NB4 (cell line): Measurements from ENCODE around the gene LIN7A.

Experiments used
- CTCF ChIP-seq: IDR thresholded peaks from one replicate; pipeline ENCODE4 v1.5.1; 2012; ENCODE audit warnings: low read depth, low read length
- MAX ChIP-seq: IDR thresholded peaks from 2 replicates; pipeline ENCODE4 v1.6.1; 2011; ENCODE audit warnings: low read depth, low read length
- MYC ChIP-seq: IDR thresholded peaks from 2 replicates; pipeline ENCODE4 v1.6.1; 2011; ENCODE audit warnings: low read depth, low read length
- POLR2A ChIP-seq: IDR thresholded peaks from 2 replicates; pipeline ENCODE4 v1.6.1; 2011; ENCODE audit warnings: mild to moderate bottlenecking; ENCODE audit not compliant: insufficient read length; ENCODE audit errors: extremely low read depth

GRCh38 chr12:80805106-80805505, 132.6 kb downstream of the LIN7A start:
- TF ChIP-seq CTCF: no peak
- no peak for TF ChIP-seq MAX
- TF ChIP-seq MYC: no peak
- no peak for TF ChIP-seq POLR2A
